Upper lobe of left lung (tissue), 4 donors: ENCODE measurements around the gene IL1RAPL2.

Source experiments
- EP300 ChIP-seq, 4 donors: sonication (generic); formaldehyde crosslinking; IDR thresholded peaks; one replicate each; pipeline ENCODE4 v1.5.1; 2017; ENCODE audit warnings: antibody characterized with exemption in 4 of 4, control low read depth in 2 of 4
- POLR2A ChIP-seq, 4 donors: fragments of 450-650 bp; IDR thresholded peaks; one replicate each; pipeline ENCODE4 v1.5.1; 2016 to 2017; ENCODE audit warnings: antibody characterized with exemption in 4 of 4, mild to moderate bottlenecking in 2 of 4
- POLR2AphosphoS5 ChIP-seq, 2 donors: sonication (generic); formaldehyde crosslinking; IDR thresholded peaks; one replicate each; pipeline ENCODE4 v1.5.1; 2017; ENCODE audit warnings: antibody characterized with exemption in 2 of 2
- TF ChIP-seq, protein P1 (sequence below), 6 experiments: fragments of 450-650 bp in 4 of 6; fragments of 200-600 bp in 2 of 6; sonication (generic) in 2 of 6; IDR thresholded peaks; one replicate each; pipeline ENCODE4 v1.5.1; 2016 to 2019; ENCODE audit warnings: antibody characterized with exemption in 6 of 6

DNA sequence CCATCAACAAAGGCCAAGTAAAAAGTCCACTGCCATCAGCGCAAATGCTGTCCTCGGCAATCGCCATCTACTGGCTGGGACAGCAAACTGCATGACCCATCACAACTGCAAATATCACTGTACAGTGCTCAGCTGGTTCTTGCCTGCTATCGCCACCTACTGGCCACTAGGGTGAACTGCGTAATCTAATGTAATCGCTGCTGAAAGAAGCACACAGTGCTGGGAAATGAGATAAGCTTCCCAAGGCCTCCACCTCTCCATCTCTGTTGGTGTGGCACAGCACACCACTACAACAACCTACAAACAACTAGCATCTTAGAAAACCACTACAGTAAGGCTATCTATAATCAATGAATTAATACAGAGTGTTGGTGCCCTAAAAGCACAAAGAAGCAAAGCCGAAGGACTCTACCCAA lies 356.2 kb downstream of the IL1RAPL2 start:
- no peak for TF ChIP-seq POLR2A (IDR thresholded peaks at IDR 0.05)
- TF ChIP-seq, protein P1, sequence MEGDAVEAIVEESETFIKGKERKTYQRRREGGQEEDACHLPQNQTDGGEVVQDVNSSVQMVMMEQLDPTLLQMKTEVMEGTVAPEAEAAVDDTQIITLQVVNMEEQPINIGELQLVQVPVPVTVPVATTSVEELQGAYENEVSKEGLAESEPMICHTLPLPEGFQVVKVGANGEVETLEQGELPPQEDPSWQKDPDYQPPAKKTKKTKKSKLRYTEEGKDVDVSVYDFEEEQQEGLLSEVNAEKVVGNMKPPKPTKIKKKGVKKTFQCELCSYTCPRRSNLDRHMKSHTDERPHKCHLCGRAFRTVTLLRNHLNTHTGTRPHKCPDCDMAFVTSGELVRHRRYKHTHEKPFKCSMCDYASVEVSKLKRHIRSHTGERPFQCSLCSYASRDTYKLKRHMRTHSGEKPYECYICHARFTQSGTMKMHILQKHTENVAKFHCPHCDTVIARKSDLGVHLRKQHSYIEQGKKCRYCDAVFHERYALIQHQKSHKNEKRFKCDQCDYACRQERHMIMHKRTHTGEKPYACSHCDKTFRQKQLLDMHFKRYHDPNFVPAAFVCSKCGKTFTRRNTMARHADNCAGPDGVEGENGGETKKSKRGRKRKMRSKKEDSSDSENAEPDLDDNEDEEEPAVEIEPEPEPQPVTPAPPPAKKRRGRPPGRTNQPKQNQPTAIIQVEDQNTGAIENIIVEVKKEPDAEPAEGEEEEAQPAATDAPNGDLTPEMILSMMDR (IDR thresholded peaks at IDR 0.05): peak; percentile 85 to 94 (median 92)
- TF ChIP-seq POLR2AphosphoS5 (IDR thresholded peaks at IDR 0.05): no peak
- TF ChIP-seq EP300 (IDR thresholded peaks at IDR 0.05): no peak
